Caco-2 (cell line): Measurements from ENCODE around the gene DENND1A. TPM values are rescaled to one million over a fixed set of nuclear protein-coding genes. Genes with fewer than 3 reads are reported as not detected.

ENCODE experiments used
- BruUV-seq: library from RNA; stranded (reverse); fragments of 400-500 nt; replicated peaks from 2 replicates; lab custom pipeline; 2021; lab: Mats Ljungman, UMichigan
- CTCF ChIA-PET: fragments of 300-600 bp; sonication (Branson Sonifier 250); formaldehyde crosslinking; loops from one replicate; lab custom pipeline; 2022; ENCODE audit warnings: antibody characterized with exemption; lab: Charles Lee
- POLR2A ChIA-PET: fragments of 300-600 bp; sonication (Branson Sonifier 250); formaldehyde crosslinking; loops from one replicate; lab custom pipeline; 2022; ENCODE audit warnings: antibody characterized with exemption; lab: Charles Lee
- DNase-seq, 2 experiments: peaks; one replicate each; pipeline versions ENCODE4 v3.0.0 to v3.0.0-alpha.2; 2020 to 2022
- H3K27me3 ChIP-seq: replicated peaks from 2 replicates; pipeline ENCODE4 v1.6.0; 2011; ENCODE audit warnings: low read length; ENCODE audit not compliant: control insufficient read depth, insufficient read depth
- H3K36me3 ChIP-seq: 2 replicates; pipeline ENCODE4 v1.5.1; 2011; ENCODE audit warnings: low read length; ENCODE audit not compliant: control insufficient read depth, insufficient read depth
- H3K4me1 ChIP-seq: fragments of 250-450 bp; sonication (Bioruptor Pico); 2 replicates; pipeline ENCODE4 v1.5.1; 2020; ENCODE audit warnings: mild to moderate bottlenecking
- H3K4me3 ChIP-seq: 2 replicates; pipeline ENCODE4 v1.5.1; 2011; ENCODE audit warnings: low read depth, mild to moderate bottlenecking, control low read depth, low read length
- H3K9me3 ChIP-seq: fragments of 250-450 bp; sonication (Bioruptor Pico); 2 replicates; pipeline ENCODE4 v1.5.1; 2020; ENCODE audit warnings: mild to moderate bottlenecking, moderate library complexity
- H3K27ac Mint-ChIP-seq: one replicate; pipeline ENCODE4 v1.8.0; 2022; ENCODE audit warnings: mixed read lengths; ENCODE audit not compliant: unreplicated experiment
- H3K27me3 Mint-ChIP-seq: one replicate; pipeline ENCODE4 v1.8.0; 2022; ENCODE audit warnings: mixed read lengths; ENCODE audit not compliant: insufficient read depth, unreplicated experiment
- H3K36me3 Mint-ChIP-seq: one replicate; pipeline ENCODE4 v1.8.0; 2022; ENCODE audit warnings: mild to moderate bottlenecking, mixed read lengths; ENCODE audit not compliant: insufficient read depth, unreplicated experiment
- H3K4me1 Mint-ChIP-seq: one replicate; pipeline ENCODE4 v1.8.0; 2022; ENCODE audit warnings: low read depth, mixed read lengths; ENCODE audit not compliant: unreplicated experiment
- H3K4me3 Mint-ChIP-seq: one replicate; pipeline ENCODE4 v1.8.0; 2022; ENCODE audit warnings: mild to moderate bottlenecking, moderate library complexity, mixed read lengths; ENCODE audit not compliant: unreplicated experiment
- H3K9me3 Mint-ChIP-seq: one replicate; pipeline ENCODE4 v1.8.0; 2022; ENCODE audit warnings: mixed read lengths; ENCODE audit not compliant: unreplicated experiment
- CTCF ChIP-seq, 2 experiments: fragments of 200-600 bp in 1 of 2; IDR thresholded peaks; 1 replicate in 1 of 2; 2 replicates in 1 of 2; pipeline versions ENCODE4 v1.5.1 to v1.8.0; 2011 to 2022; ENCODE audit warnings: antibody characterized with exemption in 1 of 2, control low read depth in 1 of 2, inconsistent platforms in 1 of 2, low read depth in 1 of 2, low read length in 1 of 2, mild to moderate bottlenecking in 1 of 2, moderate library complexity in 1 of 2; ENCODE audit not compliant: insufficient read depth in 1 of 2, severe bottlenecking in 1 of 2, unreplicated experiment in 1 of 2
- intact Hi-C: fragments of 100-400 bp; cut with micrococcal nuclease; formaldehyde crosslinking; loops from one replicate; pipeline ENCODE4 v1.10.0; 2022; ENCODE audit not compliant: unreplicated experiment
- total RNA-seq: library from RNA; stranded (reverse); gene quantifications from 2 replicates; pipeline ENCODE4 v1.2.3, GENCODE V29; 2022

The DENND1A gene
- total RNA-seq, 1 experiment from 2014 or later: 41.6 TPM

GRCh38 chr9:123478160-123478559, 451.8 kb downstream of the DENND1A start:
- DNase-seq: no peak
- Histone ChIP-seq H3K4me3 (no peak overlapping the region), H3K9me3 (no peaks in the 10 kb centered on the region), H3K36me3 (no peaks in the 10 kb centered on the region; the same call in 1 of the 2 replicates), H3K4me1 (peaks cover 23% of the 10 kb centered on the region), H3K27me3 (no peaks in the 10 kb centered on the region)
- no peaks in the 10 kb centered on the region for H3K9me3 Mint-ChIP-seq
- no peak overlapping the region for H3K4me3 Mint-ChIP-seq
- BruUV-seq: no TSS peak
- H3K27me3 Mint-ChIP-seq: no peaks in the 10 kb centered on the region
- no peak overlapping the region for H3K27ac Mint-ChIP-seq
- no peak for TF ChIP-seq CTCF (IDR thresholded peaks at IDR 0.05; ENCODE audit: insufficient read depth in 1 of 2, low read depth in 1 of 2, low read length in 1 of 2, severe bottlenecking in 1 of 2, unreplicated experiment in 1 of 2)
- H3K4me1 Mint-ChIP-seq: peaks cover 7% of the 10 kb centered on the region
- H3K36me3 Mint-ChIP-seq: peaks cover 6% of the 10 kb centered on the region
- ChIA-PET POLR2A (no interaction called here), CTCF (no interaction called here)
- intact Hi-C loops: no loop called here

- CTCF ChIA-PET: no interaction called here
- no peaks in the 10 kb centered on the region for H3K27me3 Mint-ChIP-seq
These were observed 454.5 kb downstream of the DENND1A start for GRCh38 chr9:123475407-123475806.

GRCh38 chr9:123472862-123473614, 456.9 kb downstream of the DENND1A start:
- no peak for DNase-seq
- H3K9me3 Mint-ChIP-seq: no peaks in the 10 kb centered on the region

More at GRCh38 chr9:123475407-123475806, 454.5 kb downstream of the DENND1A start:
- H3K4me3 Mint-ChIP-seq: no peak overlapping the region
- no peaks in the 10 kb centered on the region for H3K36me3 Mint-ChIP-seq
- no peaks in the 10 kb centered on the region; the same call in 1 of the 2 replicates for H3K36me3 ChIP-seq
- POLR2A ChIA-PET: no interaction called here
- BruUV-seq: no TSS peak
- H3K27me3 ChIP-seq: no peaks in the 10 kb centered on the region
- TF ChIP-seq CTCF (IDR thresholded peaks at IDR 0.05; ENCODE audit: insufficient read depth in 1 of 2, low read depth in 1 of 2, low read length in 1 of 2, severe bottlenecking in 1 of 2, unreplicated experiment in 1 of 2): no peak
- no peaks in the 10 kb centered on the region for H3K9me3 Mint-ChIP-seq
- H3K27ac Mint-ChIP-seq: no peak overlapping the region
- intact Hi-C loops: no loop called here
- H3K4me1 ChIP-seq: peaks cover 7% of the 10 kb centered on the region; the same call in 1 of the 2 replicates
- H3K9me3 ChIP-seq: no peaks in the 10 kb centered on the region
- DNase-seq: no peak
- peaks cover 3% of the 10 kb centered on the region for H3K4me1 Mint-ChIP-seq
- H3K4me3 ChIP-seq: no peak overlapping the region

More at GRCh38 chr9:123472862-123473614, 456.9 kb downstream of the DENND1A start:
- no peak for TF ChIP-seq CTCF (IDR thresholded peaks at IDR 0.05; ENCODE audit: insufficient read depth in 1 of 2, low read depth in 1 of 2, low read length in 1 of 2, severe bottlenecking in 1 of 2, unreplicated experiment in 1 of 2)
- Mint-ChIP-seq H3K27ac (peak overlapping the region; percentile 61), H3K27me3 (no peaks in the 10 kb centered on the region), H3K4me3 (no peak overlapping the region), H3K36me3 (peaks cover 11% of the 10 kb centered on the region), H3K4me1 (peaks cover 18% of the 10 kb centered on the region)
- peaks cover 16% of the 10 kb centered on the region for H3K4me1 ChIP-seq
- ChIA-PET CTCF (no interaction called here), POLR2A (no interaction called here)
- intact Hi-C loops: no loop called here
- no peaks in the 10 kb centered on the region; the same call in 1 of the 2 replicates for H3K36me3 ChIP-seq
- no peak overlapping the region for H3K4me3 ChIP-seq
- no peaks in the 10 kb centered on the region for H3K9me3 ChIP-seq
- BruUV-seq: no TSS peak
- H3K27me3 ChIP-seq: no peaks in the 10 kb centered on the region
